Upper lobe of right lung (tissue), 1 donor: ENCODE results near the gene DHRS2. TPM values are rescaled to one million over a fixed set of nuclear protein-coding genes. Genes with fewer than 3 reads are reported as not detected.

Experiments used
- ATAC-seq: fragments of 200-7000 bp; cut with Tn5 transposase; one replicate; pipeline ENCODE4 v1.9.1; 2020; ENCODE audit warnings: mild to moderate bottlenecking, moderate library complexity
- DNase-seq: peaks from one replicate; pipeline ENCODE4 v3.0.0-alpha.2; 2020
- H3K27ac ChIP-seq: fragments of 200-600 bp; one replicate; pipeline ENCODE4 v1.8.0; 2022
- H3K27me3 ChIP-seq: fragments of 200-600 bp; one replicate; pipeline ENCODE4 v1.8.0; 2022; ENCODE audit warnings: mild to moderate bottlenecking
- H3K36me3 ChIP-seq: fragments of 200-600 bp; one replicate; pipeline ENCODE4 v1.8.0; 2022
- H3K4me1 ChIP-seq: fragments of 200-600 bp; one replicate; pipeline ENCODE4 v1.8.0; 2022
- H3K4me3 ChIP-seq: fragments of 200-600 bp; one replicate; pipeline ENCODE4 v1.8.0; 2022; ENCODE audit warnings: mild to moderate bottlenecking
- H3K9me3 ChIP-seq: fragments of 200-600 bp; one replicate; pipeline ENCODE4 v1.8.0; 2022
- intact Hi-C: fragments of 100-400 bp; cut with DNase I; formaldehyde crosslinking; loops from one replicate; pipeline ENCODE4 v1.11.0; 2022
- total RNA-seq: library from RNA; stranded (reverse); fragmentation: NEBNext Ultra II Directional; extraction: Animal tissue kit (Norgen Biotek cat#: 25700); gene quantifications from one replicate; pipeline ENCODE4 v1.2.1, GENCODE V29; 2021
- TF ChIP-seq, protein P1 (sequence below): fragments of 200-600 bp; IDR thresholded peaks from one replicate; pipeline ENCODE4 v1.8.0; 2022; ENCODE audit warnings: antibody characterized with exemption
- donor health status: DM: no; HTN: yes; CAD: no; lungs with severe emphysema.

The DHRS2 gene
- total RNA-seq, 1 donor from 2014 or later: 0.61 TPM

DNA sequence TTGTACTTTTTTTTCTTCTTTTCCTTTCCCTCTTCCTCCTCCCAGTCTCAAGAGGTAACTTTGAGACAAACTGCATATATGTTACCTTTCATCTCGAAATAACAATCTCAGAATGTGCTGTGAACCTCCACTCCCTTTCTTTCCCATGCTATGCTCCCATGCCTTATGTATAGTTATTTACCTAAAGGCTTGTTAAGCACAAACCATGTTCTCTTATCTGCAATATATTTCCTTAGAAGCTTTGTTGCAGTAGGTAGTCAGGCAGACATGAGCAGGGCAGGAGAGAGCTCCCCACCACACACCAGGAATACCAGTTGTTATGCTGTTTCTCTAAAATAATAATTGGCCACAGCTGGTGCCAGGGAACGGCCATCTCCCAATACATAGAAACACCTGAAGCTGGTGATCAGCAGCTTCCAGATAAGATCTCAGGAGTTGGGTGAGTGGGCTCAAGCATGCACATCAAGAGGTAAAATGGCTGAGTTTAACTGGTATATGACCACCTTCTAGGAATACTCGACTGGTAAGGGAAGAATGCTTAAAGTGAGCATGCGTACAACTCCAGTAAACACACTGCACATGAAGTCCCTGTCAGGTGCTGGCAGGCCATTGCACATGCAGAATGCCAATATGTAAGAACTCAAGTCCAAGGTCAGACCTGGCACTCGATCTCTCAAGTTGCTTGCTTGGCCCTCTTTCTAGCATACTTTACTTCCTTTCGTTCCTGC, 14.8 kb upstream of the DHRS2 start:
- Histone ChIP-seq H3K27me3 (no peaks in the 10 kb centered on the region), H3K4me1 (peaks cover 2% of the 10 kb centered on the region), H3K27ac (no peak overlapping the region), H3K36me3 (no peaks in the 10 kb centered on the region), H3K4me3 (no peak overlapping the region), H3K9me3 (no peaks in the 10 kb centered on the region)
- intact Hi-C loops: no loop called here
- ATAC-seq (peak; percentile 45), DNase-seq (no peak)
- TF ChIP-seq, protein P1, sequence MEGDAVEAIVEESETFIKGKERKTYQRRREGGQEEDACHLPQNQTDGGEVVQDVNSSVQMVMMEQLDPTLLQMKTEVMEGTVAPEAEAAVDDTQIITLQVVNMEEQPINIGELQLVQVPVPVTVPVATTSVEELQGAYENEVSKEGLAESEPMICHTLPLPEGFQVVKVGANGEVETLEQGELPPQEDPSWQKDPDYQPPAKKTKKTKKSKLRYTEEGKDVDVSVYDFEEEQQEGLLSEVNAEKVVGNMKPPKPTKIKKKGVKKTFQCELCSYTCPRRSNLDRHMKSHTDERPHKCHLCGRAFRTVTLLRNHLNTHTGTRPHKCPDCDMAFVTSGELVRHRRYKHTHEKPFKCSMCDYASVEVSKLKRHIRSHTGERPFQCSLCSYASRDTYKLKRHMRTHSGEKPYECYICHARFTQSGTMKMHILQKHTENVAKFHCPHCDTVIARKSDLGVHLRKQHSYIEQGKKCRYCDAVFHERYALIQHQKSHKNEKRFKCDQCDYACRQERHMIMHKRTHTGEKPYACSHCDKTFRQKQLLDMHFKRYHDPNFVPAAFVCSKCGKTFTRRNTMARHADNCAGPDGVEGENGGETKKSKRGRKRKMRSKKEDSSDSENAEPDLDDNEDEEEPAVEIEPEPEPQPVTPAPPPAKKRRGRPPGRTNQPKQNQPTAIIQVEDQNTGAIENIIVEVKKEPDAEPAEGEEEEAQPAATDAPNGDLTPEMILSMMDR: no peak

DNA sequence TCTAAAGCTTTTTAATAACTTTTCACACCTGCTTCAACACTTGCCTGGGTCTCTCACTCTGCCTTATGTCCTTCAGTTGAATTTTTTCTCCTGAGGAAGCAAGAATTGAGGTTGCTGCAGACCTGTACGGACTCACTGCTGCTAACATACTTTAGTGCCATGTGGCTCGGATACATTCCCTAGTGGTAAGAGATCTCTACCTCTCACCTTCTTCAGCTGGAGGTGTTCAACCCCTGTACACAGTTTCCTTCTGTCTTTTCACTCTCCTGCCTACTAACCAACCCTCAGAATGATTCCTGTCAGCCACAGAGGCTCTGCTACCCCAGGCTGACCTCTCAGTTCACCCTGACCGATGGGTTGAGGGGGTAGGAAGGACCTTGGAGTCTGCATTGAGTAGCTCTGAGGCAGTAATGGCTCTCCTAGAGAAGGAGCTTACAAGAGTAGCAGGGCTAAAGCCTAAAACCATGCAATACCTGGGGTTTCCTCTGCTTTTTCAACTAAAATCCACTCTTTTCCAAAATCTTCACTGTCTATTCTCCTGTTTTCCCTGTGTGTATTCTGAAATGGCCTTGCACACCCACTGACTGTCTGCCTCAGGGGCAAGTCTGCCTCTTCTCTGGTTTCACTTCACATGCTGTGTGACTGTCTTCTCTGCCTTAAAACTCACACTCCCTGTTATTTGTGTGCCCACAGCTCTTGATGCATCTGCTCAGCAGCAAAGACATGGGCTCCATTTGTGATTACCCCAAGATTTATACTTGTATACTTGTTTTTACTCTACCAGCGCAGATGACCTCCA, 14.0 kb upstream of the DHRS2 start:
- Histone ChIP-seq H3K9me3 (no peaks in the 10 kb centered on the region), H3K4me1 (peaks cover 2% of the 10 kb centered on the region), H3K36me3 (no peaks in the 10 kb centered on the region), H3K4me3 (no peak overlapping the region), H3K27me3 (no peaks in the 10 kb centered on the region), H3K27ac (no peak overlapping the region)
- DNase-seq (no peak), ATAC-seq (peak; percentile 12)
- TF ChIP-seq, protein P1: no peak
- intact Hi-C loops: no loop called here

DNA sequence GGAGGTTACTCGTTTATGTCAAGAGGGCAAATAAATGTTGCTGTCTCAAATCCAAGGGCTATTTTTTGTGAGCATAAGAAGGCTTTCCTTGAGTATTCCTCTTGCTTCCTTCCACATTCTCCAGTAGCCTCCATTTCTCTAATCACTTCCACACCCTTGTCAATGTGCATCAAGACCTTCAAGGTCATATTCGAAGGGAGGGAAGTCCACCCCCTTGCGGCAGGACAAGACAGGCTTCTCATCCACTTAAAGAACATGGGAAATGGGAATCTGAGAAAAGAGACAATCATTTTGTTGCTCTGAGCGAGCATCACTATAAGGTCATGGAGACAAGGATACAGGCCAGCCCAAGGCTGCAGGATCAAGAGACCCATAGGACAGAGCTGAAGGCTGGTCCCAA, 13.2 kb upstream of the DHRS2 start:
- ATAC-seq: no peak
- TF ChIP-seq, protein P1: no peak
- no peak for DNase-seq
- H3K4me3 ChIP-seq: no peak overlapping the region
- intact Hi-C loops: no loop called here
- no peak overlapping the region for H3K27ac ChIP-seq
- H3K4me1 ChIP-seq: peaks cover 2% of the 10 kb centered on the region
- no peaks in the 10 kb centered on the region for H3K27me3 ChIP-seq
- no peaks in the 10 kb centered on the region for H3K36me3 ChIP-seq
- no peaks in the 10 kb centered on the region for H3K9me3 ChIP-seq

DNA sequence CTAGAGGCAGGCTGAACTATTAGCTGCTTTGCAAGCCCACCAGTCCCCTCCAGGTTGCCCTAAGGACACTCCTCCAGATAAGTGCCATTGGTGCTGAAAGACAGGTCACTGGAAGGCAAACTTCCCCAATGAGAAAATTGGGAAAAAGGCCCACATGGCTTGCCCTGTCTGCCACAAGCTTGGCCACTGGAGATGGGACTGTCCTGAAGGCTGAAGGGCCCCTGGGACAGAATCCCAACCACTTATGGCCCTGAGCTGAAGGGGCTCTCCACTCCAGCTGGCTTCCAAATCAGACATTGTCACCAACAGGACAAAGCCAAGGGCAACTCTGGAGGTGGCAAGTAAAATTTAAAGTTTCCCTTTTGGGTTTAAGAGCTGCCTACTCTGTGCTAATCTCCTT, 12.2 kb upstream of the DHRS2 start:
- no peak for ATAC-seq
- Histone ChIP-seq H3K9me3 (no peaks in the 10 kb centered on the region), H3K4me1 (peaks cover 2% of the 10 kb centered on the region), H3K4me3 (no peak overlapping the region), H3K36me3 (no peaks in the 10 kb centered on the region), H3K27me3 (no peaks in the 10 kb centered on the region), H3K27ac (no peak overlapping the region)
- intact Hi-C loops: no loop called here
- TF ChIP-seq, protein P1: no peak
- no peak for DNase-seq

DNA sequence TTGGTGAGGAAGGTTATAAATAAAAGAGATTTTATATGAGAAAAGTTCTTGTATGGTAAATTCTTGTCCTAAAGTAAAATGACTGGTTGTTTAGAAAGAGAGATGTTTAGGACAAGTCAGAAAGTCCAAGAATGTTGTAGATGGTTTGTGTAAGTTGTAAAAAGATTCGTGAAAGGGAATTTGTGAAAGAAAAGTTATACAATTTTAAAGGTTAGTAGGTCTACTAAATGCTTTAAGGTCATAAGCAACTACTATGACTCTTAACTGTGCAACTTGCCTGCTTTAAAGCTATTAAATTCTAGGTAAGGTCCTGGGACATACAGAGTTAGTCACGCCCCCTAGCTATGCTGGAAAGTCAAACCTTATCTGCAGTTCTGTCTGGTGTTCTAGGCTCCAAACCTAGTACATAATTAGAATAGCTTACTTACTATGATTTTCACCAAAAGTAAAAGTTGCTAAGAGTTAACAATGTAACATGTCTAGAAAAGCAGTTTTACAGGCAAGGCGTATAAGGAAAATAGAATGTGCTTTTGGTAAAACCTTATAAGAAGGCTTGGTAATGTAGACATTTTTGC, 11.2 kb upstream of the DHRS2 start:
- TF ChIP-seq, protein P1: no peak
- ATAC-seq (no peak), DNase-seq (no peak)
- Histone ChIP-seq H3K36me3 (no peaks in the 10 kb centered on the region), H3K27ac (no peak overlapping the region), H3K4me3 (no peak overlapping the region), H3K27me3 (no peaks in the 10 kb centered on the region), H3K4me1 (peaks cover 2% of the 10 kb centered on the region), H3K9me3 (no peaks in the 10 kb centered on the region)
- intact Hi-C loops: no loop called here
